NCI-H2171 (cell line): ENCODE measurements around the gene MAGI2.
"Not testable (repeated sequence)": the region's sequence is repeated elsewhere in the genome, so short reads cannot be mapped to it uniquely, and the experiment has no call there.

Experiments
- DNase-seq: peaks from one replicate; lab custom pipeline; 2025; lab: John Stamatoyannopoulos, UW

MAGI2 gene

DNA sequence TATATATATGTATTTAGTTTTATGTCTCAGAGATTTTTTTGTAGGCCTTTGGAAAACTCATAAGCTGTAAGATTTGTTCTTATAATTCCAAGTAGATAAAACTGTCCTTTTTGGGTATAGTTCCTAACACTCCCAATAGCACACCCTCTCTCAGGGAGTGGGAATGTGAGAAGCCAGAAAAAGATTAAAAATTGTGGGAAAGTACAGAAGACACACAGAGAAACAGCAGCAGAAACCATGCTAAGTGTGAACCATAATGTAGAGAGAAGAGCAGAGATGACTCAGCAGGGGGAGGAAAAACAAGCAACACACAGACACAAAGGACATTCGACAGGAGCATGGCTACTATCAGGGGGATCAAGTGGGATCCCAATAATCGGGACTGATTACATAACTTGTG lies 401.6 kb downstream of the MAGI2 start:
- no peak for DNase-seq

DNA sequence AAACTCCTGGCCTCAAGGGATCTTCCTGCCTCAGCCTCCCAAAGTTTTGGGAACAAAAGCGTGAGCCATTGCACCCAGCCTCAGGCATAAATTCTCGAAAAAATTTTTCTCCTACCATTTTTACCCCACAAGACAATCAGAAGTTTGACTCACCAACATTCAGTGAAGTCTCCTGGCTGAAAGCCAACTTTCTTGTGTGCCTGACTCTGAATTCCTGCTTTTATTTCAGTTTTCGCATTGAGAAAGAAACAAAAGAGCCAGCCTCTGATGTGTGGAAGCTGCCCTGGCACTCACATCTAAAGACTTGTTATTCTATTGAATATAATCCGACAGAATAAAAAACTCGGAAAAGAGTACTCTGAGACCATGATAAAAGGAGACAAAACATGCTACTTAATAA lies 402.9 kb downstream of the MAGI2 start:
- DNase-seq, result no peak

DNA sequence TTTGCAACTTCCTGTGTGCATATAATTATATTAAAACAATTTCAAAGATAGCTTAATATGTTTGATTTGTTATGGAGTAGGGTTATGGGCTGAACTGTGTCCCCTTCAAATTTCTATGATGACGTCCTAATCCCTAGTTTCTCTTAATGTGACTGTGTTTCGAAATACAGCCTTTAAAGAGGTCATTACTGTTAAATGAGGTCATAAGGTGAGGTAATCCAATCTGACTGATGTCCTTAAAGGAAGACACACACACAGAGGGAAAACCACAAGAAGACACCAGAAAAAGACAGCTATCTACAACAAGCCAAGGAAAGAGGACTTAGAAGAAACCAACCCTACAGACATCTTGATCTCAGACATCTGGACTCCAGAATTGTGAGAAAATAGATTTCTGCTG lies 407.4 kb downstream of the MAGI2 start:
- no peak for DNase-seq

DNA sequence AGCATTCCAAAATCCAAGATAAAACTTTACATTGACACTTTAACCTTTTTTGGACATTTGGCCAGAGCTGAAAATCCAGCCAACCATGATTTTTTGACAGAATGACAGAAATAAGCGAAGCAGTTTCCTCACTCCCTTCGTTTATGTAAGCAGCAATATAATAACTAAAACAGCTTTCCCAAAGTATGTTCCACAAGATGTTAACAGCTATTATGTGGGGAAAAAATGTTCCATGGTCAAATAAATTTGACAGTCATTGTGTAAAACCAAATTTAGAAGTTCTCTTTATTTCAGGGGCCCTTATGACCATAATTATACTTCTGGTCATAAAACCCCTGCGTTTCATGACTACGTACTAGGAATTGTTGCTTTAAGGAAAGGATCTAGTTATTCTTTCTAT lies 416.5 kb downstream of the MAGI2 start:
- no peak for DNase-seq

DNA sequence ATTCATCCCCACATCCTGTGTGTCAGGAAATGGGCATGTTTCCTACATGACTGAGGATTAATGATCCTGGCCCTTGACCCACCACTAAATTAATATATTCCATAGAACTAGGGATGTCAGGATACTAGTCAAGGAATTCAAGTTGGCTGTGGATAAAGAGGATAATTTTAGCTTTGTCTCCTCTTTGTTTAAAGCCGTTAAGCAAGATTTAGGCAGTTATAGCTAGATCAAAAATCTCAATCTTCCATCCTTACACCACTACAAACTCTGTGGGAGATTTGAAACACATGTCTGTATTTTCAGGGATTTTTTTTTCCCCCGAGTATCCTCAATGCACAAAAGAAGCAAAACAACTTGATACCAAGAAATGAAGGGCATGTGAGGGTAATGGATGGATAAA lies 417.1 kb downstream of the MAGI2 start:
- DNase-seq, result no peak

DNA sequence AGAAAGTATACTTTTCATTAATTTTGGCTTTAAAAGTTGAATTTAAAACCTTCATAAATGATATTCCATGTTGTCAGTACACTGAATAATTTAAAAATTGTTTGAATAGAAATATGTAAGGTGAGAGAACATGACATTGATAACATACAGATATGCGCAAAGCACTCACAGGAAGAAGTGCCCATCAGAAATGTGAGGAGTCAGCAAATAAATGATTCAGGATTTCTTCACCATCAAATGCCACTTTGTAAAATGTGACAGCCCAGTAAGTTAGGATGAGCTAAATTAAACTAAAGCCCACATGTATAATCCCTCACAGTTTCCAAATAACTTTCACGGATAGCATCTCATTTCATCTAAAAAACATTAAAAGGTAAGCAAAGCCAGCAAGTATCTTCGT lies 417.6 kb downstream of the MAGI2 start:
- DNase-seq, result no peak

DNA sequence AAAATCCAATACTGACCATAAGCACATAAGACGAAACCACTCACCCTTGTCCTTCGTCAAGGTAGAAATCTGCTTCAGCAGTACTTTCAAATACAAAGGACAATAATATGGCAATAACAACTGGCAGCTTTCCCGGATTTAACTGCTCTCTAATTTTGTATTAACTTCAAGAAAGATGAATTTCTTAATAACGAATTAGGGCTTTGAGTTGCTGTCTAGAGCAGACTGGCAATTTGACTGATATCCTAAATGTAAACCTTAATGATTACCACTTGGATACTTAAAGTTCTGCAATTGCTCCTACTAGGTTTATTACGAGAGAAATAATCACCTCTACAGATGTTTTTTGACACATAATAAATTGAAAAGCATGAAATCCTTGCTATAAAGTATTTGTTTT lies 418.7 kb downstream of the MAGI2 start:
- no peak for DNase-seq

DNA sequence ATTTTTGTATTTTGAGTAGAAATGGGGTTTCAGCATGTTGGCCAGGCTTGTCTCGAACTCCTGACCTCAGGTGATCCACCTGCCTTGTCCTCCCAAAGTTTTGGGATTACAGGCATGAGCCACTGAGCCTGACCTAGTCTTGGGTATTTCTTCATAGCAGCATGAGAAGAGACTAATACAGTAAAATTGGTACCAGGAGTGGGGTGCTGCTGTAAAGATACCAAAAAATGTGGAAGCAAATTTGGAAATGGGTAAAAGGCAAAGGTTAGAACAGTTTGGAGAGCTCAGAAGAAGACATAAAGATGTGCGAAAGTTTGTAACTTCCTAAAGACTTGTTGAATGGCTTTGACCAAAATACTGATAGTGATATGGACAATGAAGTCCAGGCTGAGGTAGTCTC lies 433.8 kb downstream of the MAGI2 start:
- DNase-seq, result not testable (repeated sequence)

DNA sequence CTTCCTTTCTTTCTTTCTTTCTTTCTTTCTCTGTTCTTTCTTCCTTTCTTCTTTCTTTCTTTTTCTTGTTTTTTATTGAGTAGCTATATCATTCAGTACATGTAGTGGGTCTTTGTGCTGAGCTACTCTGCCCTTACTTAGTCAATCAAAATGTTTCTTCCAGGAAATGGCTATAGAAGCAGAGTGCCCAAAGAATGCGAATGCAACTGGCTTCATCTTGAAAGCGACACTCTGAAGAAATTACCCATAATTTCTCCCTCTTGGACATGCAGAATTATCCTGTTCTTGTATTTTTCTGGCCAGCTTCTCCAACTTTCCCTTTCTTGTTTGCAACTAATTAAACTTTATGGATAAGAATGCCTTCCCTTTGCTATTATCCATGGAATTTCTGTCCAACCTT lies 441.5 kb downstream of the MAGI2 start:
- DNase-seq, result no peak

DNA sequence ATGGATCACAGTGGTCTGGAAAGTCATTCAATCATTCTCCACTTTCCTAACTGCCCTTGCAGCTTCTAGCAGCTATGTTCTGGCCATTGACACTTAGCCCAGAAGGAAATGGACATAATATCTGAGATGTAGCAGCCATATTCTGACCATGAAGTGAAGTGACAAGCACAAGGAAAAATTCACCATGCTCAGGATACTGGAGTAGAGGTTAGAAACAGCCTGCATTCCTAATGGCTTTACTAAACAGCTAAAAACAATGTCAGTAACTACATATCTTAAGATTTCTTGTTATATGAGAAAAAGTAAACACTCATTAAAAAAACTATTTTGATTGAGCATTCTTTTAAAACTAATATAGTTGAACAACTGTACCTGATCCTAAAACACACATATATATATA lies 443.8 kb downstream of the MAGI2 start:
- no peak for DNase-seq

DNA sequence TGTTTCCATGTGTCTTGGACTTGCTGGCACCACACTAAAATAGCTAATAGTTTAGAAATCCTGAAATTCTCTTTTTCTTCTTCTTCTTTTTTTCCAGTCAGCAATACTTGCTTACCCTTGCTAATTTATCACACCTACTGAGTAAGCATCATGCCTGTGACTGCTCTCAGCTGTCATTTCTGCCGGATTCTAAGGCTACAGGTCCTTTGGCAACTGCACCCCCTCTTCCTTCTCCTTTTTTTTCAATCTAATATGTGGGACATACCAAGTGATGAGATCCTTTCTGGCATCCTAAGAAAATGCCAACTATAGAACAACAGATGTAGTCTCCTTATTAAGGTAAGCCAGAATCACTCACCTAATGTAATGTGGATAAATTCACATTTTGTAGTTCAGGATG lies 444.7 kb downstream of the MAGI2 start:
- DNase-seq, result no peak

DNA sequence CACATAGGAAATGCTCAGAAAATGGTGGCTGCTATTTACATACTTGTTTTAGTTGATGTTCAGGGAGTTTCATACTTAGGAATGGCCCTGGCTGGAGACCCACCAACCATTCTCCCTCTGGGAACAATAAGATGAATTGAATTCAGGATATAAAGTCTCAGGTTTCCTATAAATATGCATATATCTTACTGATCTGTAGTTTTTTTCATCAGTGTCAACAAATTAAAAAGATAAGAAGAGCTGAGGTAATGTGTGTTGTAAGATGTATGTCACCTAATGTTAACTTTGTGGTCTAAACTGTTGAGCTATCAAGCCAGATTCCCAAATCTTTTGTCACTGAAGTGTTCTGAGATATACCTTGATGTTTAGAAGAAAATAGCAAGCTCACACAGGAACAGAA lies 457.5 kb downstream of the MAGI2 start:
- no peak for DNase-seq

DNA sequence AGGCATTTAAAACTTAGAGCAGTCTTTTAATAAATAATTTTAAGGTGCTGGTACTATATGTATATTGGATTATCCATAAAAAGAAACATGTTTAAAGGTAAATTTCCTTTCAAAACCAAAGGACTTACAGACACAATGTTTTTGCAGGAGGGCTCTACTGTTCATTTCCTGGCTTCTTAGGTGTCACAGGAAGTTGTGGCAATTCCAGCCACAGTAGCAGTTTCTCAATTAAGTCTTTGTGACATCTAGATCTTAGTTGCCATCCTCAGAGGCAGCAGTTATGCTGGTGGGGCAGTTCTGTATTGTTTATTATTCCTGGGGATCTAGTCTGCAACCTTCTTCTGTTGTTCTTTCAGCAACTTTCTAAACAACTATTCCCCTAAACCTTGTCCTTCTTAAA lies 460.1 kb downstream of the MAGI2 start:
- DNase-seq, result no peak

DNA sequence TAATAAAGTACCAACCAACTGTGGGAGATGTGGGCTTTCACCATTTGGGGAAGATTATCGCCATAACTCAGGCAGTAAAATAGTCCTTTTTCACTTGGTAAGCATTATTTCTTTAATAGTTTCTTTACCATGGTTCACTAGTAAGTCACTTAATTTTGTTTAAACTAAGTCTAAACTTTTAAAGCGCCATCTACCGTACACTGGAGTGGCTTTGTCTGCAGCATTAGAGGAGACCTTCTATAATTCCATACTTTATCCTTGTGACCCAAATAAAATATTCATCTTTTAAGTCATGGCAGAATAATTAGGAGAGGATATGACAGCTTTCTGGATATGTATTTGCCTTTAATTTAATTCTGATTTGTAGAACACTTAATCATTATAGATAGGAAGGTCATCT lies 468.0 kb downstream of the MAGI2 start:
- DNase-seq, result no peak

DNA sequence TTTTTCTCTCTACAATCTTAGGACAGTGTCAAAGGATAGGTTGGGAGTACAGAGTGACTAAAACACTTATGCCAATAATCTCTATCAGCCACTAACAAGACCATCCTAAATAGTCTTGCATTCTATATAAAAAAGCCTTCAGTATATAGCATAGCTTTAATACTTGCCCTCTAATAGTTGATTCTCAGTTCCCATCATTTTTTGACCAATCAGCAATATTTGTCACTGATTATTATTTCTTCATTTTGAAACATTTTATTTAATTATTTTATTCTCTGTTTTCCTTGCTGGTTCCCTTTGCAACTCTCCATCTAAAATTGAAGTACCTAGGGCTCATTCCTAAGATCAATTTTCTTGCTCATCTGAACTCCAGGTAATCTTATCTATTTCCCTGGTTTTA lies 470.0 kb downstream of the MAGI2 start:
- DNase-seq, result no peak

DNA sequence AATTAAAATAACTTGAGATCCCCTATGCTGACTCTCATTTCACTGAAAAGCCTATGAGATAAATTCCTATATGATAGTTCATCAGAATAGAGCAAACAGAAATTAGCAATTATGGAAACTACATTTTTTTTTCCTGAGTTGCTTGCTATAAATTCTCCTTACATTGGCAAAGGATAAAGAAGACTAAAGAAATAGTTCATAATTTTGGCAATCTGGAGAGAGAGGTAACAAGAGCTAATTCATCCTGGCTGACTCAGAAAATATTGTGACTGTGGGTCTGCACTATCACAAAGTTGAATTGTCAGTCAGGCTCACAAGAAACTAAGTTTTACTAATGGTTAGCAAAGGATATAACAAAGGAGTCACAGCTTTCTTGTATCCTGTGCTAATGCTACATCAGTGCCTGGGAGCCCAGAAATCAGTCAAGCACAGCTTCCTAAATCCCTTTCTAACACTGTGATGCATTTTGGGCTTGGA lies 483.0 kb downstream of the MAGI2 start:
- DNase-seq, result no peak

DNA sequence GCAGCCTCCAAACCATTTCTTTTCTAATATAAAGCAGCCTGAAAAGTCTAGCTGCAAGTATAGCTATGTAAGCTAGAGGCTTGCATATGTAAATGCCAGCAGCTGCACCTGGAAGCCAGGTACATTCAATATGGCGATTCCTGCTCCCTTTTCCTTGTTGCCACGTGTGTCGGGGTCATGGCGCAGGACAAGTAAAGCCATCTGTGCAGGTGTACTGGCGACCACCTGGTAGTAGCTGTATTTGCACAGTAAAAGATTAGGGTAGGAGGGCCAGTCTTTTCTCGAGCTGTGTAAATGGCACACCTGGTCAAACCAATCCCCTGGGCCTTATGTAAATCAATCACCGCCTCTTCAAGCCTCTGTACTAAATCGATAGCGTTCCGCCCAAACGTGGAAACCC lies 484.5 kb downstream of the MAGI2 start:
- DNase-seq, result peak; percentile 38

DNA sequence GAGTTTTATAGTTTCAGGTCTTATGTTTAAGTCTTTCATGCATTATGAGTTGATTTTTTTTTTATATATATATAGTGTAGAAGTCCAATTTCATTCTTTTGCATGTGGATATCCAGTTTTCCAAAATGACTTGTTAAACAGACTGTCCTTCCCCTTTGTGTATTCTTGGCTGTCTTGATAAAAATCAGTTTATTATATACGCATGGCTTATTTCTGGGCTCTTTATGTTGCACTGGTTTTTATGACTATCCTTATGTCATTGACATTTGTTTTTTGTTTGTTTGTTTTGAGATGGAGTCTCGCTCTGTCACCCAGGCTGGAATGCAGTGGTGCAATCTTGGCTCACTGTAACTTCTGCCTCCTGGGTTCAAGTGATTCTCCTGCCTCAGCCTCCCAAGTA lies 485.9 kb downstream of the MAGI2 start:
- not testable (repeated sequence) for DNase-seq

DNA sequence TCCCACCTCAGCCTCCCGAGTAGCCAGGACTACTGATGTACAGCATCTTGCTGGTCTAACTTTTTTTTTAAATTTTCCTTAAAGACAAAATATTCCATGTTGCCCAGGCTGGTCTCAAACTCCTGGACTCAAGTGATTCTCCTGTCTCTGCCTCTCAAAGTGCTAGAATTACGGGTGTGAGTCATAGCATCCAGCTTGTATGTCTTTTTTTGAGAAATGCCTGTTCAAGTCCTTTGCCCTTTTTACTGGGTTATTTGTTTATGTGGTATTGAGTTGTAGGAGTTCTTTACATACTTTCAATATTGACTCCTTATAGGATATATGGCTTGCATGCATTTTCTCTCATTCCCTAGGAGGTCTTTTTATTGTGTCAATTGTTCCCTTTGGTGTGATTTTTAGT lies 486.4 kb downstream of the MAGI2 start:
- no peak for DNase-seq

DNA sequence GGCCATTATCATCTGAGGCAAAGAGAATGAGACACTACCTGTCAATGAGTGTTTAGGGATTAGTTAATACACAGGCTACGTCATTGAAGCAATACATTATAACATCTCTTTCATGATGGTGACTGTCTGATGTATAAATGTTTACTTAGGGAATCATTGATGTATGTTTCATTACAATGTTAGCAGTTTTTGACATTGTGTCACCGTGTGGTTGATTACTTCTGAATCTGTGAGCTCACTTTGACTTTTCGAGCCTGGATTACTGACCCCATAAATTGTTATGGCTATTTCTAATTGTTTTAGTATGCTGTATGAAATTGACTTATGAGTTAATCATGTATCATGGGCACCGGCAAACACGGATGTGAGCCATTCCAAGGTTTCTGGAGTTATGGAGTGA lies 494.0 kb downstream of the MAGI2 start:
- no peak for DNase-seq

DNA sequence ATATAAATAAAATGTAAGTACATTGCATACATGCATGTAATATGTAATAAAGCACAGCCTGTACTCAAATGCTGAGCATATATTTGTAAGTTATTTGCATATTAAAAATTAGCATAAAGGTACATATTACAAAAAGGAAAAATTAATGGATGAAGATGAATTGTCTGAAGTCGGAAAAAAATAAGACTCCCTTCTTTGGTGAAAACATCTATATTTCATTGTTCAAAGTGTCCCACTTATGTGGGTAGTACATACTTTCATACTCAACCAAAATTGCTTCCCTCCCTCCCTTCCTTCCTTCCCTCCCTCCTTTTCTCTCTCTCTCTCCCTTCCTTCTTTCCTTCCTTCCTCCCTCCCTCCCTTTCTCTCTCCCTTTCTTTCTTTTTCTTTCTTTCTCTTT lies 498.1 kb downstream of the MAGI2 start:
- DNase-seq, result no peak

DNA sequence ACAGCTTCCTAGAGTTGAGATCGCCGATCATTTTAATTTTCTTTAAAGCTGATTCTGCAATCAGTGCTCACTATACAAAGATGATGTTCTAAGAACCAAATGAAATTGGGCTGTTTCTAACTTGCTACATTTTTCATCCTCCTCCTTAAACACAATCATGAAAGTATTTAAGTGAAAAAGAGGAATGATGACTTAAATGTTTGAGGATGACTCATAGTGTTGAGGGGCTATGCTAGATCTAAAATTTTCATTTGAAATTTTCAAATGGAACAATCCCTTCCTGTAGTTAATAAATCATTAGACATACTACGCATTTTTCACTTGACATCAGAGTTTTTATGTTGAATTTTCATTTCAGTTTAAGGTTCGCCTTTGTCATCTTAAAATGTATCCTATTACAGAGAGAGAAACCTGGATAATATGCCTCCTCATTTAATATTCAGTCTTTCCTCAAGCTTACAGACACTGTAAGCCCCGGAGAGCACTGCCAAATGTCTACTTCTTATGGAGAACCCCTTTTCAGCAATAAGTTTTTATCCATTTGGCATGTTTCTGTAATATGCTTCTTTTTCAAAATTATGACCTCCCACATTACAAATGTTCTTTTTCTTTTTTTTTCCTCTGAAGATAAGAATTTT lies 499.6 kb downstream of the MAGI2 start:
- no peak for DNase-seq

DNA sequence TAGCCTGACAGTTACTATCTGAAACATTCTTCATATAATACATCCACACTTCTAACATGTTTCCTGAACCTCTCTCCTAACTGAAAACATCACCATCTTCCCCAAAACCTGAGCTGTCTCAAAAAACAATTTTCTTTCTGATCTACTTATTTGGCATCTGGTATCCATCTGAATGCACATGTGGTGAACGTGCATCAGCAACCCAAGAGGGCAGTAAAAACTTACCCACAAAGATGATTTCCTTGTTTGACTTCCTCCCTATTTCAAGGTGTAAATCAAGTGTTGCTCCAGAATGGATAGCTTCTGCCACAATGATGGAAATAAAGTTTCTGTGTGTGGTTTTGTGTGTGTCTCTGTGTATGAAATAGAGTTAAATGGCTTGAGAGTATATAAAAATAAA lies 500.4 kb downstream of the MAGI2 start:
- no peak for DNase-seq

DNA sequence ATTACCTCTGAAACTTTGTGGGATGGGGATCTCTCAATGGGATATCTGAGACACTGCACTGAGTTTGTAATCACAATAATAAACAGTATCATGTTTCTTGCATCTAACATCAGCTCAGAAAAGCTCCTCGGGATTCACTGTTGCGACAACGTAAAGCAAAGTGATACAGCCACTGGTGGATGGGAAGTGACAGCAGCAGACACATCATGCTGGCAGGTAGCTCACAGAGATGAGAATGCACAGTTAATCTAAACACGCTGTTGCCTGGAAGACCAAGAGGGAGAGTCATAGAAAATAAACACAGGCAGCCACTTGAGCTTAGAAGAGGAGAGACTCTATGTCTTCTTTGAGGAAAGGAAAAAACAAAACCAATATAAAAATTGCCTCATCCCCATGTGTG lies 513.8 kb downstream of the MAGI2 start:
- DNase-seq, result peak; percentile 30

DNA sequence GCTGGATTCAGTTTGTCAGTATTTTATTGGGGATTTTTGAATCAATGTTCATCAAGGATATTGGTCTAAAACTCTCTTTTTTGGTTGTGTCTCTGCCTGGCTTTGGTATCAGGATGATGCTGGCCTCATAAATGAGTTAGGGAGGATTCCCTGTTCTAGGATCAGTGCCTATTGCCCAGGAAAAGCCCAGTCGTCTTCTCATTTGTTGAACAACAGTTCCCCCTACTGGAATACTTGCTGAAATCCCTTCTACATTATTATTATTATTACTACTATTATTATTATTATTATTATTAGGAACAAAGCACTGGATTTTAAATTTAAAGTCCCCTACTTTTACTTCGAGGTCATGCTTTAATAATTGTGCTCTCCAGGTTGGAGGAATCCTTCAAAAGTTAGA lies 528.9 kb downstream of the MAGI2 start:
- peak; percentile 24 for DNase-seq
